HG03354 (cell line): ENCODE data around the gene SUGP2.

Source experiments
- ATAC-seq: cut with Tn5 transposase; IDR thresholded peaks from one replicate; pipeline ENCODE4 v1.9.1; 2021; ENCODE audit warnings: mild to moderate bottlenecking; ENCODE audit not compliant: unreplicated experiment, poor library complexity, severe bottlenecking

The SUGP2 gene

GRCh38 chr19:19059837-19060611 is 26.7 kb upstream of the SUGP2 start:
- ATAC-seq = no peak

DNA sequence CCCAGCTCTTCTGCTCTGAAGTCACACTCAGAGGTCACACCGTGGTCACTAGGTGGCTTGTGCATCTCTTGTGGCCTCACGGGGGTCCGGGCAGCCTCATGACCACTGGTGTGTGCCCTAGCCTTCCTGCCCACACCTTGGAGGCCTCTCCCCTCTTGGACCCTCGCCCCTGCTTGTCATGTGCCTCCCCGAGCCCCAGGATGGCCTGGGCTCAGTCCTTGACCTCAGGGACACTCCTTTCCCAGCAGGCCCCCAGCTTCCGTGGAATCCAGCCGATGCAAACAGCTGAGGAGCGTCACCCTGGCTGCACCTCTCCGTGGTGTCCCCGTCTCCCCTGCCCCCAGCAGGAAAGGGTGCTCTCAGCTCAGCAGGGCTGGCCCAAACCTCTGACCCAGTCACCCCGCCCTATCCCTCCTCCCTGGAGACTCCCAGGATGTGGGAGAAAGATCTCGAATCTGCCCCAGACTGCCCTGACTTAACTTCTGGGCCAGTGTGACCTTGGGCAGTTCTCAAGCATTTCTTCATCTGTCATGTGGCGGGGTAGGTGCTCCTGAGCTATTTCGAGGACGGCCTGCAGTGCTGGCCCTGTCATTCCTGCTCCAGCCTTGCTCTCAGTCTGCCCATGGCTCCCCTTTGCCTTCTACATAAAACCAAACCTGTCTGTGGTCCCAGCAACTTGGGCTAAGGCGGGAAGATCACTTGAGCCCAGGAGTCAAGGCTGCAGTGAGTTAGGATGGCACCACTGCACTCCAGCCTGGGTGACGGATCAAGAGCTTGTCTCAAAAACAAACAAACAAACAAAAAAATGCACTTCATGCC is 25.9 kb upstream of the SUGP2 start:
- ATAC-seq = no peak

- ATAC-seq = no peak
These were observed 24.4 kb upstream of the SUGP2 start for GRCh38 chr19:19057720-19058119.

GRCh38 chr19:19057317-19057716 is 24.0 kb upstream of the SUGP2 start:
- ATAC-seq = no peak

DNA sequence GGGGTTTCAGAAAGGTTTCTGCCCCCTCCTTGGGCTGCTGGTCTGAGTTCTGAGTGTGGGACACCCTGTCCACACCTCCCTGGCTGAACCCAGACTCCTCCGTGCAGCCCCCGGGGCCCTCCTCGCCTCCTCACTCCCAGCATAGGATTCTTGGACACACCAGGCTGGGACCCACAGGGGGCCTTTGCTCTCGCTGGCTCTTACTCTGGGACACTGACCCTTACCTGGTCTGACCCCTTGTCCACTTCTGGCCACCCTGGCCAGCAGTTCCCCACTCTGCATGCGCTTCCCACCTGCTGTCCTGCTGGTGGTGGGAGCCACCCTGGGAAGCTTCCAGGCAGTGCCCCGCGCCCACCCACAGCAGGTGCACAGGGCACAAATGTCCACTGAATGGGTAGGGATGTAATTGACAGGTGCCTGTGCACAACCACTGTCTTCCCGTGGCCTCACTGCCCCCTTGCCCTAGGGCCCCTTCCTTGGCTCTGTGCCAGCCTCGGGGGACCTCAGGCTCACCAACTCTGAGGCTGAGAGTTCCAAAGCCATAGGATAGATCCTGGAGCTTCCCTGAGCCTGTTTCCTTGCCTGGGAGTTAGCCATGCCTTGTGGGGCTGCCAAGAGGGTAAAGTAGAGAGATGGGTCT is 23.4 kb upstream of the SUGP2 start:
- no peak for ATAC-seq

DNA sequence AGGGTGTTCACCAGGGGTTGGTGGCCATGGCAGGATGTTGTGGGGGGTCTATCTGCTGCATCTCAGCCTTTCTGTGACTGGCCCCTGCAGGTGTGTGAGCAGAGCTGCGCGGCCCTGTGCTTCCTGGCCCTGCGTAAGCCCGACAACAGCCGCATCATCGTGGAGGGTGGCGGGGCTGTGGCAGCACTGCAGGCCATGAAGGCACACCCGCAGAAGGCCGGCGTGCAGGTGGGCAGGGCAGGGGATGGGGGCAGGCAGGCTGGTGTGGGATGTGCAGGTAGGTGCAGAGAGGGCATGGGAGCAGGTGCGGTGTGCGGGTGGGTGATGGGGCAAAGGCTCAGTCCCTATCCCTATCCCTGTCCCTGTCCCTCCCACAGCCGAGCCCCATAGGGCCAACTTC is 22.4 kb upstream of the SUGP2 start:
- ATAC-seq = no peak

- ATAC-seq = no peak
These were observed 21.7 kb upstream of the SUGP2 start for GRCh38 chr19:19054939-19055440.

GRCh38 chr19:19054315-19054938 is 21.1 kb upstream of the SUGP2 start:
- ATAC-seq = no peak

DNA sequence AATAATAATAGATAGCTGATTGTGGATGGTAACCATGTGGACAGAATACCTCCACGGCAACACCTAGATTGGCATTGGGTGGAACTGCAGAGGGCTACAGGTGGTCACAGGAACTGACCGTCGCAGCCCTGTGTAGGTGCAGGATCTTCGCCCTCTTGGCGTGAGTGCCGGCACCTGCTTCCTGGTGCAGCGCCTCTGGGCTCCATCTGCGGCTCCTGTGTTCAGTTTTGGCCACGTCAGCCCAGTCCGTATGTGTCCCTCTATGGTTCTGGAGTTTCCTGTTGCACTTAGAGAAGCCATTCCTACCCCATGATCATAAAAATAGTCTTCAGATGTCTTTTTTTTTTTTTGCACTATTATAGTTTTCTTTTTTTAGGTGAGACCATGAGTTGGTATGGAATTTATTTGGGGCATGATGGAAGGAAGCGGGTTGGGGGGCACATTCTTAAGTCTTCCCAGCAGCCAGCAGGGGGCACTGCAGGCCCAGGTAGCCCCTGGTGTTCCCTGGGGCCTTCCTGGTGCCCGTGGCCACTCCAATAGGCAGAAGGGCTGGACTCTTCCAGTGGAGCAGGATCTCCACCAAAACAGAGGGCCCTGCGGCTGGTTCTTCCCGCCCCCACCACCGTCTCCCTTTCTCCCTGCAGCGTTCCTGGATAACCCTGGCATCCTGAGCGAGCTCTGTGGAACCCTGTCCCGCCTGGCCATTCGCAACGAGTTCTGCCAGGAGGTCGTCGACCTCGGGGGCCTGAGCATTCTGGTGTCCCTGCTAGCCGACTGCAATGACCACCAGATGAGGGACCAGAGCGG is 20.4 kb upstream of the SUGP2 start:
- no peak for ATAC-seq

GRCh38 chr19:19052921-19053320 is 19.6 kb upstream of the SUGP2 start:
- ATAC-seq = no peak

GRCh38 chr19:19051478-19052213 is 18.3 kb upstream of the SUGP2 start:
- ATAC-seq = no peak

GRCh38 chr19:19050731-19051130 is 17.4 kb upstream of the SUGP2 start:
- no peak for ATAC-seq

GRCh38 chr19:19050104-19050503 is 16.8 kb upstream of the SUGP2 start:
- no peak for ATAC-seq

DNA sequence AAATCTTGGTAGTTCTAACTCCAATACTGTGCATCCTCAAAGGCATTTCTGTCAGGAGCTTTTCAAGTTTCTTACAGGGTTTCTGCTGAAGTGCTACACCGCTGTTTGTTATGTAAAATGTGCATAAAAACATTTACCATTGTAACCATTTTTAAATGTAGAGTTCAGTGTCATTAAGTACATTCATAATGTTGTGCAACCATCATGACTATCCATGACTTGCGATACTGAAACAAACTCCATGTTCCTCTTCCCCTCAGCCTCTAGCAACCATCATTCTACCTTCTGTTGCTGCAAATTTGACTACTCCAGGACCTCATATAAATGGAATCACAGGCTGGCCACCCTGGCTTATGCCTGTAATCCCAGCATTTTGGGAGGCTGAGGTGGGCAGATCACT is 16.1 kb upstream of the SUGP2 start:
- no peak for ATAC-seq

DNA sequence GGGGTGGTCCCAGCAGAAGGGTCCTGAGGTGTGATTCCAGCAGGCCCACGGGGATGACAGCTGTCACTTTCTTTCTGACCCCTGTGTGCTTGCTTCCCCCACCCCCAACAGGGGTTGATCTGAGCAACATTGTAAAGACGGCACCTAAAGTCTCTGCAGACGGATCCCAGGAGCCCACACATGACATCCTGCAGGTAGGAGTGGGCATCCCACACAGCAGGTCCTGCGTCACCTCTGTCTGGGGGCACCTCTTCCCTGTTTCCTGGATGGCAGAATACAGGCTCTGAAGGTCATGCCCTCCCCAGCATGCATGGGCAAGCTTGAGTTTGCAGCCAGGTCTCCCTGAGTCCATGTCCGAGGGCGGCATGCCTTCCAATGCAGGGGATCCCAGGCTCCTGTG is 10.6 kb upstream of the SUGP2 start:
- ATAC-seq = no peak

- ATAC-seq = no peak
These were observed 10.2 kb upstream of the SUGP2 start for GRCh38 chr19:19043481-19043880.

DNA sequence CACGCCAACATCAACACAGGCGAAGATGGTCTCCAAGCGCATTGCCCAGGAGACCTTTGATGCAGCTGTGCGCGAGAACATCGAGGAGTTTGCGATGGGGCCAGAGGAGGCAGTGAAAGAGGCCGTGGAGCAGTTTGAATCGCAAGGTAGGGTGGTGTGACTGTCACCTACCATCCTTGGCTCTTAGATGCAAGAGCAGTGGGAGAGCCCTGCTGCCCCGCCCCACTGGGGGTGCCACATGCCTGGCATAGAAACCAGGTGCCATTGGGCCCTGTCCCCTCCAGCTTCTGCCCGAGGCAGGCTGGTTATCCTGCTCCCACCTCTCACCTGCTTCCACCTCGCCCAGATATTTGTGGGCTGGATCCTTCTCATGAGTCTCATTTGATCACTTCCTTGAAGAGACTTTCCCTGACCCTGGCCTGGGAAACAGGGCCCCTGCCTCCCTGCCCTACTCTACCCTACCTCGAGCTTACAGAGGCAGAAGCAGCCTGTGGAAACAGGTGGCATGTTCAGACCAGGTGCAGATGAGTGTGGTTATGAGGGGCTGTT is 9.5 kb upstream of the SUGP2 start:
- no peak for ATAC-seq

- no peak for ATAC-seq
These were observed 7.1 kb upstream of the SUGP2 start for GRCh38 chr19:19040417-19040816.
